ENCODE measurements around the gene LY6G5C. TPM values are rescaled to one million over a fixed set of nuclear protein-coding genes. Genes with fewer than 3 reads are reported as not detected.

The LY6G5C gene
- total RNA-seq, 1 donor from 2014 or later, result 22.0 TPM

DNA sequence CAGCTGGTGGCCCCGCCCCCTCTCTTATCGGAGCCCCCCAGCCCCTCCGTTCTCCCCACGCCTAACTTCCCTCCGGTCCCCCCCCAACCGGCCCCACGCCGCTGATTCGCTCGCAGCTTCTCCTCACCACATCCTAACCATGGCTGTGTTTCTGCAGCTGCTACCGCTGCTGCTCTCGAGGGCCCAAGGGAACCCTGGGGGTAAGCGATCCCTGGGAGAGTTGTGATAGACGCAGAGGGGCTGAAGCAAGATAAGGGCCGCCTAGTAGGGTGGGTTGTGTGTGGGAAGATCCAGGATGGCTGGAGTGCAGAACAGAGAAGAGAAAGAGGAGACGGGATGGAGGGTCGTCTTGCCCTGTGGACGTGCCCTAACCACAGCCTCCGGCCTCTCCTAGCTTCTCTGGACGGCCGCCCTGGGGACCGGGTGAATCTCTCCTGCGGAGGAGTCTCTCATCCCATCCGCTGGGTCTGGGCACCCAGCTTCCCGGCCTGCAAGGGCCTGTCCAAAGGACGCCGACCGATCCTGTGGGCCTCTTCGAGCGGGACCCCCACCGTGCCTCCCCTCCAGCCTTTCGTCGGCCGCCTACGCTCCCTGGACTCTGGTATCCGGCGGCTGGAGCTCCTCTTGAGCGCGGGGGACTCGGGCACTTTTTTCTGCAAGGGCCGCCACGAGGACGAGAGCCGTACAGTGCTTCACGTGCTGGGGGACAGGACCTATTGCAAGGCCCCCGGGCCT lies 42.5 kb upstream of the LY6G5C start, which contains the start of gene MPIG6B:
MPIG6B (plus strand) TSS at position 129 of the 735 bp plus-strand sequence; CDS start at position 140, 11 bp downstream.
- TF ChIP-seq, protein P1, sequence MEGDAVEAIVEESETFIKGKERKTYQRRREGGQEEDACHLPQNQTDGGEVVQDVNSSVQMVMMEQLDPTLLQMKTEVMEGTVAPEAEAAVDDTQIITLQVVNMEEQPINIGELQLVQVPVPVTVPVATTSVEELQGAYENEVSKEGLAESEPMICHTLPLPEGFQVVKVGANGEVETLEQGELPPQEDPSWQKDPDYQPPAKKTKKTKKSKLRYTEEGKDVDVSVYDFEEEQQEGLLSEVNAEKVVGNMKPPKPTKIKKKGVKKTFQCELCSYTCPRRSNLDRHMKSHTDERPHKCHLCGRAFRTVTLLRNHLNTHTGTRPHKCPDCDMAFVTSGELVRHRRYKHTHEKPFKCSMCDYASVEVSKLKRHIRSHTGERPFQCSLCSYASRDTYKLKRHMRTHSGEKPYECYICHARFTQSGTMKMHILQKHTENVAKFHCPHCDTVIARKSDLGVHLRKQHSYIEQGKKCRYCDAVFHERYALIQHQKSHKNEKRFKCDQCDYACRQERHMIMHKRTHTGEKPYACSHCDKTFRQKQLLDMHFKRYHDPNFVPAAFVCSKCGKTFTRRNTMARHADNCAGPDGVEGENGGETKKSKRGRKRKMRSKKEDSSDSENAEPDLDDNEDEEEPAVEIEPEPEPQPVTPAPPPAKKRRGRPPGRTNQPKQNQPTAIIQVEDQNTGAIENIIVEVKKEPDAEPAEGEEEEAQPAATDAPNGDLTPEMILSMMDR (IDR thresholded peaks at IDR 0.05; ENCODE audit: unreplicated experiment), result no peak
- Mint-ChIP-seq H3K9me3 (ENCODE audit: unreplicated experiment) (no peaks in the 10 kb centered on the region), H3K27me3 (ENCODE audit: unreplicated experiment) (peaks cover 11% of the 10 kb centered on the region), H3K4me1 (ENCODE audit: unreplicated experiment) (peaks cover 19% of the 10 kb centered on the region), H3K36me3 (ENCODE audit: low read depth, unreplicated experiment) (peaks cover 29% of the 10 kb centered on the region), H3K4me3 (ENCODE audit: unreplicated experiment) (no peak within 1 kb of the TSS), H3K27ac (ENCODE audit: unreplicated experiment) (no peak within 1 kb of the TSS)
- no peak for DNase-seq (ENCODE audit: low spot score)

DNA sequence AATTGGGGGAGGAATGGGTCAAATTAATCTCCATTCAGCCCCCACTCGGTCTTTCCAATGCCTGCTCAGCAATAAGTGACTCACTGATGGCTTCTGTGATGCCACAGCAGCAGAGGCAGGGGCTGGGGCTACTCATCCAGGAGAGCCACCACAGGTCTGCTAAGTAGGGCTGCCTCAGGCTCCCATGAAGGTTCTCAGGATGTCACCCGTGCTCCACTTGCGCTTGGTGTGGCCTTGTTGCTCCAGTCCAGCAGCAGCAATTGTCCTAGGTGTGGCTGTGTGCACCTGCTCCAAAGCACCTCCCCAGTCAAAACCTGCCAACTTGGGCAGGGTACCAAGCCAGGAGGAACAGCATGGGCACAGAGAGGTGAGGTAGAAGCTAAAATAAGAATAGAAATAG lies 41.3 kb upstream of the LY6G5C start:
- peaks cover 23% of the 10 kb centered on the region for H3K36me3 Mint-ChIP-seq (ENCODE audit: low read depth, unreplicated experiment)

DNA sequence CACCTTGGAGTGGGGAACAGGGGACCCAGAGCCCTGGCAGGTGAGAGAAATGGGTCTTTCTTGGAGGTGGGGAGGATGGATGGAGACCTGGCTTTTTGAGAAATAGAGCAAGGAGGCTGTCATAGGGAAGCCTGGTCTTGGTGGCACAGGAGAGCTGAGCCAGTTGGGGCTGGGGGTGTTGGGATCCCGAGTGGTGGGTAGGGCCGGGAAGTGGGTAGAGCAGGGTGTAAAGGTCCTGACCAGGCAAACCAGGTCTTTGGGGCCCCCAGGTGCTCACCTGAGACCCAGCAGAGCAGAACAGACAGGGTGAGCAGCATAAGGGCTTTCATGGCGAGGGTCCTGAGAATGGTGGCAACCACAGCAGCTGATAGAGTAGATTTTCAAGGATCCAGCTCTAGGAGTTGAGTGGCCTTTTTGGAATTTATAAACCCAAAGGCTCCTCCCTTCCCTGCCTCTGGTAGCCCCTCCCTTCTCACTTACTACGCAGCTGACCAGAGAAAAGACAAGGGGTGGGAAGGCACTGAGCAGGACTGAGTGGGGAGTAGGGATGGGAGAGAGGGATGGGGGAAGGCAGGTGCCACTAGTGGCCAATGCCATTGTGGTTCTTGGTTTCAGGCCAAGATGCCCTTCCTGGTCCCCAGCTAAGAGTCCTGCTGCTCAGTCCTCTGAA lies 40.6 kb upstream of the LY6G5C start, which contains the start of gene LY6G6C:
LY6G6C (minus strand) TSS at position 396 of the 670 bp plus-strand sequence; CDS start at position 329, 67 bp downstream.
- TF ChIP-seq, protein P1 (IDR thresholded peaks at IDR 0.05; ENCODE audit: unreplicated experiment), result no peak
- DNase-seq (ENCODE audit: low spot score), result no peak
- Mint-ChIP-seq H3K9me3 (ENCODE audit: unreplicated experiment) (no peaks in the 10 kb centered on the region), H3K4me1 (ENCODE audit: unreplicated experiment) (peaks cover 8% of the 10 kb centered on the region), H3K4me3 (ENCODE audit: unreplicated experiment) (no peak within 1 kb of the TSS), H3K36me3 (ENCODE audit: low read depth, unreplicated experiment) (peaks cover 16% of the 10 kb centered on the region), H3K27me3 (ENCODE audit: unreplicated experiment) (peaks cover 12% of the 10 kb centered on the region), H3K27ac (ENCODE audit: unreplicated experiment) (no peak within 1 kb of the TSS)

More for the DNA sequence above, 41.3 kb upstream of the LY6G5C start:
- DNase-seq (ENCODE audit: low spot score), result no peak
- Mint-ChIP-seq H3K9me3 (ENCODE audit: unreplicated experiment) (no peaks in the 10 kb centered on the region), H3K4me1 (ENCODE audit: unreplicated experiment) (peaks cover 14% of the 10 kb centered on the region), H3K27ac (ENCODE audit: unreplicated experiment) (no peak overlapping the region), H3K27me3 (ENCODE audit: unreplicated experiment) (peaks cover 14% of the 10 kb centered on the region), H3K4me3 (ENCODE audit: unreplicated experiment) (no peak overlapping the region)
- TF ChIP-seq, protein P1 (IDR thresholded peaks at IDR 0.05; ENCODE audit: unreplicated experiment), result no peak

DNA sequence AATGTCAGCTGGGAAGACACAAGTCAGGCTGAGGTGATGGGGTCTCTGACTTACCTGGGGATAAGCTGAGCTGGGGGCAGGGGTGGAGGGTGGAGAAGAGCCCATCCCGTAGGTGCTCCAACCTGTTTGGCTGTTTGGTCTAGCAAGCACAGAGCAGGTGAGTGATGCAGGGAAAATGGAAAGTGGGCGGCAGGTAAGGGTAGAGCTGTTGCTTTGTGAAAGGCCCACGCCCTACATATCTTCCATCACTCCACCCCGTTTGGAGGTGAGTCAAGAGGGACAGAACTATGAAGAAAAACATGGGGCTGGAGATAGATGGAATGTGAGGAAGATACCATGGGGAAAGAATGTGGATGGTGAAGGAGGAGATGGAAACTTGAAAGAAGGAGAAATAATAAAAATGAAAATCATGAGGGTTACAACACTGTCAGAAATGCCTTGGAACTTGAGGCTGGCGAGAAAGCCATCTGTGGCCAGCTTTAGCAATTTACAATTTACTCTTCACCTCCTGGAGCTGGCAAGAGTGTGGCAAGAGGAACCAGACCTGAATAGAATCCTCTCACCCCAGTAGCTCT lies 39.4 kb upstream of the LY6G5C start:
- Mint-ChIP-seq H3K4me1 (ENCODE audit: unreplicated experiment) (no peaks in the 10 kb centered on the region), H3K36me3 (ENCODE audit: low read depth, unreplicated experiment) (peaks cover 5% of the 10 kb centered on the region), H3K27me3 (ENCODE audit: unreplicated experiment) (peaks cover 6% of the 10 kb centered on the region), H3K9me3 (ENCODE audit: unreplicated experiment) (no peaks in the 10 kb centered on the region), H3K27ac (ENCODE audit: unreplicated experiment) (no peak overlapping the region), H3K4me3 (ENCODE audit: unreplicated experiment) (no peak overlapping the region)
- no peak for DNase-seq (ENCODE audit: low spot score)
- TF ChIP-seq, protein P1 (IDR thresholded peaks at IDR 0.05; ENCODE audit: unreplicated experiment), result no peak
